Erythroblast (primary cell): ENCODE measurements around the gene ANKRD31.

Source experiments
- GATA1 ChIP-seq: IDR thresholded peaks from 2 replicates; pipeline ENCODE4 v1.6.1; 2011; ENCODE audit warnings: low read depth, mild to moderate bottlenecking, control low read depth, low read length, moderate library complexity
- POLR2A ChIP-seq: IDR thresholded peaks from 2 replicates; pipeline ENCODE4 v1.6.1; 2011; ENCODE audit warnings: mild to moderate bottlenecking, low read length

DNA sequence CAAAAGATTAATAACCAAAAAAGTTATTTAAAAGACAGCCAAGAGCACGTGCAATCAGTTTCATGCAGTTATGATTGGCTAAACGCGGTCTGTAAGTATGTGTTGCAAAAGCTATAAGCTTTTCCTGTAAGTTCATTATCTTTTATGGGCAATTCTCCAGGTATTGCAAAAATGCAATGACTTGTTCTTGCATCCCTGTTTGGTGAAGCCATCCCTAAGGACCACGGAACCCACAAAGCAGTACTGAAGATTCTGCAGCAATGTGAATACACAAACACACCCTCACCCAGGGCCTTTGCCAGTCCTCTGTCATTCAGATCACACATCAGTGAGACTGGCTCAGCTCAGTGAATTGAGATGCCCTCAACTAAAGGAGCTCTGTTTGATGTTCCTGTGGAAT is 195.7 kb downstream of the ANKRD31 start:
- no peak for TF ChIP-seq POLR2A
- no peak for TF ChIP-seq GATA1
